NCI-H2196 (cell line): Measurements from ENCODE around the gene DDX47.
A peak's percentile ranks its signal among the peaks of the same experiment; 100 is the strongest.
"Not testable (repeated sequence)": the region's sequence is repeated elsewhere in the genome, so short reads cannot be mapped to it uniquely, and the experiment has no call there.

ENCODE experiments used
- DNase-seq: peaks from one replicate; lab custom pipeline; 2025; ENCODE audit not compliant: unreplicated experiment; lab: John Stamatoyannopoulos, UW

DDX47 gene

DNA sequence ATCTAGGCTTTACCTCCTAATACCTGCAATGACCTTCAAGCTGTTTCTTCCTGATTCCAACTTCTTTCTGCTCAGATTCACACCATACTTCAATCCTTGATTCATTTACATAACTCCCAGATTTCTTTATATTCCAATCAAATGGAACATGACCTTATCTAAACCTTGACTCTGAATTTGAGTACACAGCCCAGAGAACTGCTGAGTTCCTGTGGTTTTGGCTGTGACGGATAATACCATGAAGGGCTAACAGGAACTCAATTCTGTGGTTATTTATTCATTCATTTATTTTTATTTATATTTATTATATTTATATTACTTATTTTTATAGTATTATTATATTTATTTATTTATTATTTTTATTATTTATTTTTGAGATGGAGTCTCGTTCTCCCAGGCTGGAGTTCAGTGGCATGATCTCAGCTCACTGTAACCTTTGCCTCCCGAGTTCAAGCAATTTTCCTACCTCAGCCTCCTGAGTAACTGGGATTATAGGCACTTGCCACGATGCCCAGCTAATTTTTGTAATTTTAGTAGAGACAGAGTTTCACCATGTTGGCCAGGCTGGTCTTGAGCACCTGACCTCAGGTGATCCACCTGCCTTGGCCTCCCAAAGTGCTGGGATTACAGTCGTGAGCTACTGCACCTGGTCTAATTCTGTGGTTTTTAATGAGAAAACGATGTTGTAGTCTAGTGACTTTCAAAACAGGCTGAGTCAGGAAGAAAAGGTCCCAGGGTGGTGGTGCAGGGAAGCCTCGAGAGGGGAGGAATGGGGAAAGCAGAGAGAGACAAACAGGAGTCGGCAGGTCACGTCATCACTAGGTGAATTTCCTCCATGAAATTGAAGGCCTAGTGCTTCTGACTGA lies 16.0 kb upstream of the DDX47 start:
- no peak for DNase-seq

DNA sequence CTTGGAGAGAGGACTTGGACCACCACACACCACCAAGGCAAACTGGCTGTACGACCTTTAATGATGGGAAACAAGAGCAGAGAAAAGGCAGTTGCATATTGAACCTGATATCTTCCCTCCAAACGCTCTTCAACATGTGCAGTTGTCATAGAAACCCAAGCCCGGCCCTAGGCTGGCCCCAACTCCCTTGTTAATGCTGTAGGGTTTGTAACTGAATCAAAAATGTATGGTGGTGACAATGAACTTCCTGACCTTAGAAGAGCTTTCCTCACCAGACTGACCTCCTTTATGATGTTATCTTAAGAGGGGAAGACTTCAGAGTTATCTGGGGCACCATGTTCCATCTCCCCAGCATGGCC lies 15.4 kb upstream of the DDX47 start:
- peak; percentile 12 for DNase-seq

DNA sequence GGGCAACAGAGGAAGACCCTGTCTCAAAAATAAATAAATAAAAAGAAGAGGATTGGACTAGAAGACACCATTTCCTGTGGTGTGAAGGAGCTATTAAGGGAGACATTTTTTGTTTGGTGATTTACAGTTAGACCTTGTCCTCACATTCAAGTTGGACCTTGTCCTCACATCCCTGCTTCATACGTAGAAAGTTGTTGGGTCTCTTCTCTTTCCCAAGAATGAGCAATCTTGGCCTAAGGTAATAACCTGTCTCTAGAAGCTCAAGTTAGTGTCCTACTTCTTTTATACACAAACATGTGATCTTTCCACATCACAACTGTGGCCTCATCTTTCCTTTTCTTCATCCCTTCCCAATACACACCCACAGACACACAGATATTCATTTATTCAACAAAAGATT lies 14.7 kb upstream of the DDX47 start:
- DNase-seq = no peak

DNA sequence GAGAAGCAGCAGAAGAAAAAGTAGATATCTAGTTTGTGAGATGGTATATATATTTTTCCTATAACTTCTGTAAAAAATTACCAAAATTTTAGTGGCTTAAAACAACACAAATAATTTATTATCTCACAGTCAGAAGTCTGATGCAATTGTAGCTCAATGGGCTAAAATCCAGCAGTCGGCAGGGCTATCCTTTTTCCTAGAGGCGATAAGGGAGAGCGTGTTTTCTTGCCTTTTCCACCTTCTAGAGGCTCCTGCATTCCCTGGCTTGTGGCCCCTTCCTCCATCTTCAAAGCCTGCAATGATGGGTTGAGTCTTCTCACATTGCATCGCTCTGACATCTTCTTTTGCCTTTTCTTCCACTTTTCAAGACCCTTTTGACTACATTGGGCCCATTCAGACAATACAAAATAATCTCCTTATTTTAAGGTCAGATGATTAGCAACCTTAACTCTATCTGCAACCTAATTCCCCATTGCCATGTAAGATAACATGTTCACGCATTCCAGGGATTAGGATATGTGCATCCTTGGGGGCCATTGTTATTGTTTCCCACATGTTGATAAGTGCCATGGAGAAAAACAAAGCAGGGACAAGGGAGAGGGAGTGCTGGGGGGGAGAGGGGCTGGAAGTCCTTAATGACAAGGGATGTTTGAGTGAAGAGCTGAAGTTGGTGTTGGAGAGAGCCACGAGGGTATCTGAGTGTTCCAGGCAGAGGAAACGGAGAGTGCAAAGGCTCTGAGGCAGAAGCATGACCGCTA lies 13.8 kb upstream of the DDX47 start:
- DNase-seq = no peak

DNA sequence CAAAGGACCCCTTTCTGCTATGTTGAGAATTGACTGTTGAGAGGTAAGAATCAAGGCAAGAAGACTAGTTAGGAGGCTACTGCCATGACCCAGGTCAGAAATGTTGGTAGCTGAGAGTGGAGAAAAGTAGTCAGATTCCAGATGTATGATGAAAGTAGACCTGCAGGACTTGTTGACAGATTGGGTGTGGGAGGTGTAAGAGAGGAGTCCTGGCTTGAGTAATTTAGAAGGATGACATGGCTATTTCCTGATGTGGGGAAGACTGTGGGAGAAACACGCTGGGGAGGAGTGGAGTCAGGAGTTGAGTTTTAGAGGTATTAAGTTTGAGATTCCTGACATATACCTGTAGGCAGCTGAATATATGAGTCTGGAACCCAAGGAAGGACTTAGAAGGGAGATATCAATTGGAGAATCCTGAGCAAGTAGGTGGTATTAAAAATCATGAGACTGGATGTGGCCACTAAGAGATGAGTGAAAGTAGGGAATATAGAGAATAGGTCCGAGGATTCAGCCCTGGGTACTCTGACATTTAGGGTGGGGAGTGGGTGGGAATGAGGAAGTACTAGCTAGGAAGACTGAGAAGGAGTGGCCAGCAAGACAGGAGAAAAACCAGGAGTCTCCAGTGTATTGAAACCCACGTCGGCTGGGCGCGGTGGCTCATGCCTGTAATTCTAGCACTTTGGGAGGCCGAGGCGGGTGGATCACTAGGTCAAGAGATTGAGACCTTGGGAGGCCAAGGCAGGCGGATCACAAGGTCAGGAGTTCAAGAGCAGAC lies 12.6 kb upstream of the DDX47 start:
- no peak for DNase-seq

DNA sequence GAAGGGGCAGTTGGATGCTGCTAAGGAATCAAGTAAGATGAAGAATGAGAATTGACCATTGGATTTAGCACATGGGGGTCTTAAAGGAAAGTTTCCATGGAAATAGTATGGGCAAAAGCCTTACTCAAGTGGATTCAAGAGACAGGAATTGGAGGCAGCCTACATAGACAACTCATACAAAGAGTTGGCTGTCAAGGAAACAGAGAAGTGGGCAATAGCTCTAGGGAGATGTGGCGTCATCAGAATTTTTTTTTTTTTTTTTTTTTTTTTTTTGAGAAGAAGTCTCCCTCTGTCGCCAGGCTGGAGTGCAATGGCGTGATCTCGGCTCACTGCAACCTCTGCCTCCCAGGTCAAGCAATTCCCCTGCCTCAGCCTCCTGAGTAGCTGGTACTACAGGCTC lies 11.5 kb upstream of the DDX47 start:
- not testable (repeated sequence) for DNase-seq

DNA sequence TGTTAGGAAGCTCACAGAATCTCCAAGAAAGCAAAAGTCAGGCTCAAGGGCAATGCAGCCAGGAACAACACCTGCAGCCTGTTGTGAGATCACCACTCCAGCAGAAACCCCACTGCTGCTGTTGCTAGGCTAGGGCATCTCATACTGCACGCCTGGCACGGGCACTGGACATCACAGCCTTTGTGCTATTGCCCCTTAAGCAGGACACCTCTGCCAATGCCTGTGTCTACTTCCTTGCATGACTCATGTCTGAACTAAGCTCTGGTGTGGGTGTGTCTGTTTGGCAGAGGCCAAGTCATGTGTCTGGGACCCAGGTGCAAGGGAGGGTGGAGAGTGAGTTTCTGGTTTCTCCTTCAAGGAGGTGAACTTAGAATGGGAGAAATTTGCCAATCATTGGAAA lies 10.0 kb upstream of the DDX47 start:
- peak; percentile 88 for DNase-seq

DNA sequence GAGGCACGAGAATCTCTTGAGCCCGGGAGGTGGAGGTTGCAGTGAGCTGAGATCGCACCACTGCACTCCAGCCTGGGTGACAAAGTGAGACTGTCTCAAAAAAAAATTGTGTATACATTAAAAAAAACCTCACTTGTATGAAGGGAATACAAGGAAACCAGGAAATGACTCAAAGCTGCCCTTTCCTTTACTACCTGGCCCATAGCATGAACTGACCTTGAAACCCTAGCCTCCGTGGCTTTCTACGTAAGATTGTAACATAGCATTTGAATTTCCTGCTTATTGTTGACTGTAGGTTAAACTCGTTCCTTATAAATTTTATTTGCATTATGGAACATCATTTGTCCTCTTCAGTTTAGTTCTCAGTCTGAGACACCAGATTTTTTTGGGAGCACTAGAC lies 9.1 kb upstream of the DDX47 start:
- DNase-seq = no peak

DNA sequence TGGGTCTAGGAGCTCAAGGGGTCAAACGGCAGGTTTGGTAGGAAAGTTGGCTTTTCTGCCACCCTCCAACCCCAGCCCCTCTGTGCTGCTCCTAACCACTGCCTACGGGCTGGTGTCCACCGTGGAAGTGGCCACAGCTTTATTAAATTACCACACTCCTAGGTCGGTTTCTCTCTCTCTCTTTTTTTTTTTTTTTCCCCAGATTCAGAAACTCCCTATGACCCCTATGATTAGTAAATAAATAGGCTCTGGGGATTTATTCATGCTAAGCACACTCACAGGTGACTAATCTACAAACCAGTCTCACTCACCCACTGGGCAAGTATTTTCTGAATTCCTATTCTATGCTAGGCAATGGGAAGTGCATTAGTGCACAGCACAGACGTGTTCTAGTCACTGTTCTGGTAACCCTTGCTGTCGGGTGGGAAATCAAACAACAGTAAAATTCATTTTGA lies 8.7 kb upstream of the DDX47 start:
- DNase-seq = no peak

DNA sequence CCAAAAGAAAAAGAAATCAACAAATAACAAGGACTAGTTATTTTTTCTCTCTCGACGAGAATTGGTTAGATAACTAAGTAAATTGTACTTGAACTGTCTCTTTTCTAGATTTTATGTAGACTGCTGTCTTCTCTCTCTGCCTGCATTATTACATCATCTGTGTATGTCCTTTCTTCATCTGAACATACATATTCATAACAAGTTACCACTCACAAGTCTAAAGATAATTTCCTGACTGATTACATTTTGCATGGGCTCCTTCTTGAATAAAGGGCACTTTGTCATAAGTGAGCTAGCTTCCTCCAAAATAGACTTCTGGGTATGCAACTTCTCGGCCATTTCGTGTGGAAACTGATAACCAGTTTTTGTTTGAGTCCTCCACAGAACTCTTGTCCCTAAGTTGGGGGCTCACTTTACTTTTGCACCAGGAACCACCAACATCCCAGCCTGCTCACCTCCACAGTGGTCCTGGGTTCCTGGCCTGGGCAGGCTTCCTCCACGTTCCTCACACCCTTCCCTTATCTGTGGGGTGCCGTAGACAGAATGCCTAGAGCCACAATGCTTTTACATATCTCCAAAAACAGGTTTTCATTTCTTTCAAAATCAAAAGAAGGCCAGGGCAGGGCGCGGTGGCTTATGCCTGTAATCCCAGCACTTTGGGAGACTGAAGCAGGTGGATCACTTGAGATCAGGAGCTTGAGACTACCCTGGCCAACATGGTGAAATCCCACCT lies 6.2 kb upstream of the DDX47 start:
- no peak for DNase-seq

DNA sequence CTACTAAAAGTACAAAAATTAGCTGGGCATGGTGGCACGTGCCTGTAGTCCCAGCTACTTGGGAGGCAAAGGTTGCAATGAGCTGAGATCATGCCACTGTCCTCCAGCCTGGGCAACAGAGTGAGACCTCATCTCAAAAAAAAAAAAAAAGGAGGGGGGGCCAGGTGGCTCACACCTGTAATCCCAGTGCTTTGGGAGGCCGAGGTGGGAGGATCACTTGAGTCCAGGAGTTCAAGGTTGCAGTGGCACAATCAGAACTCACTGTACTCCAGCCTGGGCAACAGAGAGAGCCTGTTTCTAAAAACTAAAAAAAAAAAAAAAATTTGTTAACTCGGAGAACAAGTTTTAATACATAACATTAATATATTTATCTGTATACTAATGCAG lies 5.6 kb upstream of the DDX47 start:
- DNase-seq = not testable (repeated sequence)

DNA sequence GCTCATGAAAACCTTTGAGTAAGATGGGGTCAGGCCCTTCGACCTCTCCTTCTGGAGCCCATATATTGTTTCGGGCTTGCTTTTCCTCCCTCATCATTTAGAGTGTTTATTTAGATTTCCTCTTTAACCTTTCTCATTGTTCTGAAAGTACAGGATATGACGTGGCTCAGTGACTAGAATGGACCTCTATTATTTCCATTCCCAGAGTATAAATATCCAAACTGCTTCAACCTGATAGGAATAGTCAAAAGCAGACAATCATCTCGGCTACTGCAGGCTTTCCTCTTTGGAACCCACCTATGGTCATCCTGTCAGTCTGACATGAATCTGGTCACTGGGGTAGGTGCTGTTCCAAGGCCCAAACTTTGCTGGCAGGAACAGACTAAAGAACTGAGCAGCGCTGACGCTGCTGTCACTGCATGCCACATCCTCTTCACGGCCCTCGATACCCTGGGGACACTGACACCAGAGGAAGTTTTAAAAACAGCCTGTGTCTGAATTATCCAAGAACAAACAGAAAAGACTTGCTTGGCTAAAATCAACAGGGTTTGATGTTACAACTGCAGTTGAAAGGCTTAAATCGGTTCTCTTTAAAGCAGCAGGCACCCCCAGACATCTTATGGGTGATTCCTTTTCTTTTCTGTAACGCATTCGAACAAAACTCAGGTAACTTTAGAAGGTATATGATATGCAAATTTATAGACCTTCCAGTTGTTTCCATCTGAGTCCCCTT lies 5.0 kb upstream of the DDX47 start:
- DNase-seq = peak; percentile 22

DNA sequence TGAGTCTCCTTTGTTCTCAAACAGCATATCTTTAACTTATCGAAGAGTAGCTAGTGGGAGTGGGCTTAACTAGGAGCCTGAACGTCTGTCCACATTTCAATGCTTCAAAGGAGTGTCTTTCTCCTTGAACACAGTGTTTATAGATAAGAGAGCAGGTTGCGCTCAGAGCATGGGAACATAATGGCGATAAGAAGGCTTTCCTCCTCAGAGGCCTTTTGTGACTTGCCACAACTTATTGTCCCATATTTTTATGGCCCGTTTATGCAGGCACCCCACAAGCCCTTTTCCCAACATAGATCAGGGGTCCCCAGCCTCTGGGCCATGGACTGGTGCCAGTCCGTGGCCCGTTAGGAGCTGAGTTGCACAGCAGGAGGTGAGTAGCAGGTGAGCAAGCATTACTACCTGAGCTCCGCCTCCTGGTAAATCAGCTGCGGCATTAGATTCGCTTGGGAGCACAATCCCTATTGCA lies 2.6 kb upstream of the DDX47 start:
- no peak for DNase-seq

DNA sequence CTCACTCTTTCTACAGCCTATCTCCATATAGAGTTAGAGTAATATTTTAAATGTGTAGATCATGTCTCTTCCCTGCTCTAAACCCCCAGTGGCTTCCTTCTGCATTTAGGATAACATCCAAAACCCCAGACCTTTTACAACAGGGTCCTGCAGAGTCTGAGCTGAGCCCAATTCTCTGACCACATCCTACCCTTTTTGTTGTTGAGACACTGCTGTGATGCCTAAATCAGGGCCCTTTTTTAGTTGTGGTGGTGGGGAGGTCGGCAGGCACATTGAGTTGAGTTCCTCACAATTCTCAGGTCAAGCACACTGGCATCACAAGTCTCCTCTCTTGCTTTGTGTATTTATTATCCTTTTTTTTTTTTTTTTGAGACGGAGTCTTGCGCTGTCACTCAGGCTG lies 1.8 kb upstream of the DDX47 start:
- no peak for DNase-seq

DNA sequence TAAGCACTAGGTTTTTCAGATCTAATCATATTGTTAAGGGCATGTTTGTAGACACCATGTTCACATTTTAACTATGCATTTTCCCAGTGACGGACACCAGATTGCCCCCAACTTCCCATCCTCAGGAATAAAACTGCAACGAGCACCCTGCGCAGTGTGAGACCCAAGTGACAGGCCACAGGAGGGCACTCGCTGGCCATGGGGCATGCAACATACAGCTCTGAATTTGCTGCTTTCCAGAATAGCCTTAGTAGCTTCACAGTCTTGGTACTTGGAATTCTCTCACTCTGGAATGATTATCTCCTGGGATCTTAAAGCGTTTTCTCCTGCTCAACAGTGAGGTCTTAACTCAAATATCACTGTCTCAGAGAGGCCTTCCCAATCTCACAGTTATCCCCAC lies 972 bp upstream of the DDX47 start:
- DNase-seq = no peak

DNA sequence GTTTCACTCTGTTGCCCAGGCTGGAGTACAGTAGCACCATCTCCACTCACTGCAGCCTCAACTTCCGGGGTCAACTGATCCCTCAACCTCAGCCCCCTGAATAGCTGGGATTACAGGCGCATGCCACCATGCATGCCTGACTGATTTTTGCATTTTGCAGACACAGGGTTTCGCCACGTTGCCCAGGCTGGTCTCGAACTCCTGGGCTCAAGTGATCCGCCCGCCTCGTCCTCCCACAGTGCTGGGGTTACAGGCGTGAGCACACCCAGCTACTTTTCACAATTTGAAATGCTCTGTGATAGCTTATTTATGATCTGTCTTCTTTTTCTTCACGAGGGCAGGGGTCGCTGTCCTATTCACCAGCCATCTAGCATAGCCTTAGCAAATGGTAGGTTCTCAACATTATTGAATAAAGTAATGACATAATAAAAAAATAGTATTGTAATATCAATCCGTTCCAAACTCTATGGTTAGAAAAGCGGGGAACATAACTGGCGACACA lies 477 bp upstream of the DDX47 start:
- DNase-seq = no peak

DNA sequence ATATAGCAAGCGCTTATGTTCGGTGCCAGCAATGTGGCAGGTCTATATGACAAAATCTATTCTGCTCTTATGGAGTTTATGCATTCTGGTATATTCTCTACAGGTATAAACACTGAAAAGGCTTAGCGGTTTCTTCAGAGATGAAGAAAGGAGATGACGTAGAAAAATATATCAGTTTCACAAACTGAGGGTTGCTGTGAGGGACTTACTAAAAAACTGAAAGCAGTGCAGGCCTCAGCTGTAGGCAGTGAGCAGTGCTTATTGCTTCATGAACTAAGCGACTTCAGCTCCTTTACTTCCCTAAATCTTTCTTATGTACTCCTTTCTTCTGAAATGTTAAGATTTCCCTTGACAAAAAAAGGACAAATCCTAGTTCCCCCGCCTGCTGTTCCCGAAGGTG lies 4.5 kb downstream of the DDX47 start:
- no peak for DNase-seq

DNA sequence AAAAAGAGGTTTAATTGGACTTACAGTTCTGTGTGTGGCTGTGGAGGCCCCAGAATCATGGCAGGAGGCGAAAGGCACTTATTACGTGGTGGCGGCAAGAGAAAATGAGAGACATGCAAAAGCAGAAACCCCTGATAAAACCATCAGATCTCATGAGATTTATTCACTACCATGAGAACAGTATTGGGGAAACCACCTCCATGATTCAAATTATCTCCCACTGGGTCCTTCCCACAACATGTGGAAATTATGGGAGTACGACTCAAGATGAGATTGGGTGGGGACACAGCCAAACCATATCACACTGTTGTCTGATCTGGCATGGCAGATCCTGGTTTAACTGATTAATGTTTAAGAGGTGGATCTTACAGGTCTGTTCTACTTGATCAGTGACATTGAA lies 5.6 kb downstream of the DDX47 start:
- no peak for DNase-seq

DNA sequence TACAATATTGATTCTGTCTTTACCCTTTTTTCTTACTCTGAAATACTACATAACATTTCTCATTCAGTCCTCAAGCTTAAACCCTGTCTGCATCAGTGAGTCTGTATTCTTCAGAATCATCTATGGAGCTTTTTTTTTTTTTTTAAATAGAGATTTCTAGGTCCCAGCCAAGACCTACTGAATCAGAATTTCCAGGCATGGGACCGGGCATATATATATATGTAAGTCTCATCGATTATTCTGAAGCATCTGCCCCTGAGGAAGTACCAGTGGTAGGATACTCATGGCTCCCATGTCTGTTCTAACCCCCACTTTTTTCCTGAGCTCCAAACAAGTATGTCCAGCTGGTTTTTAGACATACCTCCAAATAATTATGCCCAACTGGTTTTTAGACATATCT lies 6.1 kb downstream of the DDX47 start:
- no peak for DNase-seq

DNA sequence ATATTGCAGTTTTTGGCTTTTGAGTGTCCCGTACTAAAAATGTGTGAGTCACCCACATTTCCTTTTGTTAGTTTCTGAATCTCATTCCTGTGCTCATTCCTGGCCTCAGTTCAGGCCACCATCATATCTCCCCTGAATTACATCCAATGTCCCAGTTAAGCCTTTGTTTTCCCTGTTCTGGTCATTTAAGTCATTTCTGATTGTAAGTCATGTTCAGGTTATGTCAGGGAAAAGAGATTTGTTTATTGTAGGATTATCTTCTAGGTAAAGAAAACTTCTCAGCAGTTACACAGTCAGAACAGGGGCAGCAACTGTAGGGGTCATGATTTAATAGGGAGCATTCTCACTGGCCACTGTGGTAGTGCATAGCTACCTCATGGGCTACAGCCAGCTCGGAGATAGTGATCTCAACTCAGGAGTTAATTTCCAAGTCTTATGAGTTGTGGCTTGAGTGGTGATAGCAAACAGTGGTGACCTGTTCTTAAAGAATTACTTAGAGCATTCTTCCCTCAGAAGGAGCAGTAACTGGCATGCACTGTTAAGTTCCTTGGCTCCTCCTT lies 6.7 kb downstream of the DDX47 start:
- no peak for DNase-seq
